SK-N-SH treated with all-trans-retinoic acid at 6 μM for 48 hours (cell line): Measurements from ENCODE around the gene OAS2.

ENCODE experiments used
- BACH2 ChIP-seq: fragments of 250-450 bp; sonication (Bioruptor Pico); IDR thresholded peaks from 2 replicates; pipeline ENCODE4 v1.9.0; 2021; ENCODE audit warnings: mild to moderate bottlenecking, borderline replicate concordance
- PPARA ChIP-seq: fragments of 250-450 bp; sonication (Bioruptor Pico); IDR thresholded peaks from 2 replicates; pipeline ENCODE4 v1.5.0; 2020; ENCODE audit warnings: mild to moderate bottlenecking, borderline replicate concordance
- TOX ChIP-seq: fragments of 250-450 bp; sonication (Bioruptor Pico); IDR thresholded peaks from 2 replicates; pipeline ENCODE4 v1.8.0; 2021; ENCODE audit warnings: mild to moderate bottlenecking, moderate library complexity, borderline replicate concordance
- TF ChIP-seq, protein P1 (sequence below): fragments of 250-450 bp; sonication (Bioruptor Pico); IDR thresholded peaks from 2 replicates; pipeline ENCODE4 v1.8.0; 2020; ENCODE audit warnings: mild to moderate bottlenecking, moderate library complexity, borderline replicate concordance

DNA sequence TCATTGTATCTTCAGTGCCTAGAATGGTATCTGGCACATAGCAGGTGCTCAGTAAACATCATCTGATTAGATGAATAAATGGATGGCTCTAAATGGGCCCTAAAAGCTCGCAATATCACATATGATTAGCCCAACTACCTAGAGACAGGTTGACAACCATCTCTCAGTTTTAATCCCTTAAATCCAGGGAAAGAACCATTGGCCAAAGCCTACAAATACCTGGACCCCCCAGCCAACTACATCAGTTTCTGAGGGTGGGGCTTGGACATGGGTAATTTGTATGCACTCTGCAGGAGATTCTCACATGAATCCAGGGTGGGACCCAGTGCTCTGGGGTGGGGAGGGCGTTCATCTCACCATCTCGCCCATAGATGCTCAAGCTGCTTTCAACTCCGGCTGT, 73.4 kb downstream of the OAS2 start:
- TF ChIP-seq, protein P1, sequence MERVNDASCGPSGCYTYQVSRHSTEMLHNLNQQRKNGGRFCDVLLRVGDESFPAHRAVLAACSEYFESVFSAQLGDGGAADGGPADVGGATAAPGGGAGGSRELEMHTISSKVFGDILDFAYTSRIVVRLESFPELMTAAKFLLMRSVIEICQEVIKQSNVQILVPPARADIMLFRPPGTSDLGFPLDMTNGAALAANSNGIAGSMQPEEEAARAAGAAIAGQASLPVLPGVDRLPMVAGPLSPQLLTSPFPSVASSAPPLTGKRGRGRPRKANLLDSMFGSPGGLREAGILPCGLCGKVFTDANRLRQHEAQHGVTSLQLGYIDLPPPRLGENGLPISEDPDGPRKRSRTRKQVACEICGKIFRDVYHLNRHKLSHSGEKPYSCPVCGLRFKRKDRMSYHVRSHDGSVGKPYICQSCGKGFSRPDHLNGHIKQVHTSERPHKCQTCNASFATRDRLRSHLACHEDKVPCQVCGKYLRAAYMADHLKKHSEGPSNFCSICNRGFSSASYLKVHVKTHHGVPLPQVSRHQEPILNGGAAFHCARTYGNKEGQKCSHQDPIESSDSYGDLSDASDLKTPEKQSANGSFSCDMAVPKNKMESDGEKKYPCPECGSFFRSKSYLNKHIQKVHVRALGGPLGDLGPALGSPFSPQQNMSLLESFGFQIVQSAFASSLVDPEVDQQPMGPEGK (CRISPR knock-in tag), result no peak
- no peak for TF ChIP-seq BACH2
- TF ChIP-seq TOX, result no peak
- no peak for TF ChIP-seq PPARA (CRISPR knock-in tag)
